ENCODE data around the gene PHLDA3. TPM values are rescaled to one million over a fixed set of nuclear protein-coding genes. Genes with fewer than 3 reads are reported as not detected.

The PHLDA3 gene
- total and polyA plus RNA-seq, 2 of the 4 experiments (the other 2 are of a cell fraction): 41.6 to 102 TPM

DNA sequence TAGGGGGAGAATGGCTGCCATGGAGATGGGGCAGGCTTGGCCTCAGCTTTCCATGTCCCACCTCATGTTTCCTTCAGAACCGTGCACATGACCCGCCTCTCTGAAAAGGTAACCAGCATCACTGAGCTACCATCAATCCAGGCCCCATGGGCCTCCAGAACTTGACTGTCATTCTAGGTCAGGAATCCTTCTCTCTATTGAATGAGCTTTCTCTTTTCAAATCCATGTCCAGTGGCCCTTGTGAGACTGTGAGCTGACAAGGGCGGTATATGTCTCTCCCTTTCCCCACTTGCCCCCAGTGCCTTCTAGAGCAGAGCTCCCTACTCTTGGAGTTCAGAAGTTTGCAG lies 33.5 kb upstream of the PHLDA3 start:
- TF ChIP-seq CEBPB (IDR thresholded peaks at IDR 0.05; ENCODE audit: low read depth, low read length) (no peak), RFX5 (IDR thresholded peaks at IDR 0.05; ENCODE audit: low read depth, low read length) (no peak), FOS (IDR thresholded peaks at IDR 0.05; ENCODE audit: low read depth, low read length) (no peak), BHLHE40 (IDR thresholded peaks at IDR 0.05; ENCODE audit: low read depth, low read length) (no peak), ELK1 (IDR thresholded peaks at IDR 0.05; ENCODE audit: borderline replicate concordance, low read depth, low read length) (no peak), RCOR1 (IDR thresholded peaks at IDR 0.05; ENCODE audit: insufficient replicate concordance, low read length) (no peak), NFE2L2 (IDR thresholded peaks at IDR 0.05; ENCODE audit: low read depth, low read length) (no peak), MAZ (IDR thresholded peaks at IDR 0.05; ENCODE audit: borderline replicate concordance, low read depth, low read length) (no peak; the same call in 1 of the 2 replicates), CHD1 (IDR thresholded peaks at IDR 0.05; ENCODE audit: low read depth, low read length) (no peak), MAFK (IDR thresholded peaks at IDR 0.05; ENCODE audit: low read depth, low read length) (no peak), SMC3 (IDR thresholded peaks at IDR 0.05; ENCODE audit: low read depth, low read length) (no peak), RAD21 (IDR thresholded peaks at IDR 0.05; ENCODE audit: low read length) (no peak)
- TF ChIP-seq, protein P1, sequence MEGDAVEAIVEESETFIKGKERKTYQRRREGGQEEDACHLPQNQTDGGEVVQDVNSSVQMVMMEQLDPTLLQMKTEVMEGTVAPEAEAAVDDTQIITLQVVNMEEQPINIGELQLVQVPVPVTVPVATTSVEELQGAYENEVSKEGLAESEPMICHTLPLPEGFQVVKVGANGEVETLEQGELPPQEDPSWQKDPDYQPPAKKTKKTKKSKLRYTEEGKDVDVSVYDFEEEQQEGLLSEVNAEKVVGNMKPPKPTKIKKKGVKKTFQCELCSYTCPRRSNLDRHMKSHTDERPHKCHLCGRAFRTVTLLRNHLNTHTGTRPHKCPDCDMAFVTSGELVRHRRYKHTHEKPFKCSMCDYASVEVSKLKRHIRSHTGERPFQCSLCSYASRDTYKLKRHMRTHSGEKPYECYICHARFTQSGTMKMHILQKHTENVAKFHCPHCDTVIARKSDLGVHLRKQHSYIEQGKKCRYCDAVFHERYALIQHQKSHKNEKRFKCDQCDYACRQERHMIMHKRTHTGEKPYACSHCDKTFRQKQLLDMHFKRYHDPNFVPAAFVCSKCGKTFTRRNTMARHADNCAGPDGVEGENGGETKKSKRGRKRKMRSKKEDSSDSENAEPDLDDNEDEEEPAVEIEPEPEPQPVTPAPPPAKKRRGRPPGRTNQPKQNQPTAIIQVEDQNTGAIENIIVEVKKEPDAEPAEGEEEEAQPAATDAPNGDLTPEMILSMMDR (conservative IDR thresholded peaks at IDR 0.05; ENCODE audit: low read depth, low read length): no peak
- TF ChIP-seq, protein P2, sequence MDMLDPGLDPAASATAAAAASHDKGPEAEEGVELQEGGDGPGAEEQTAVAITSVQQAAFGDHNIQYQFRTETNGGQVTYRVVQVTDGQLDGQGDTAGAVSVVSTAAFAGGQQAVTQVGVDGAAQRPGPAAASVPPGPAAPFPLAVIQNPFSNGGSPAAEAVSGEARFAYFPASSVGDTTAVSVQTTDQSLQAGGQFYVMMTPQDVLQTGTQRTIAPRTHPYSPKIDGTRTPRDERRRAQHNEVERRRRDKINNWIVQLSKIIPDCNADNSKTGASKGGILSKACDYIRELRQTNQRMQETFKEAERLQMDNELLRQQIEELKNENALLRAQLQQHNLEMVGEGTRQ (IDR thresholded peaks at IDR 0.05; ENCODE audit: low read depth, low read length): no peak
- Histone ChIP-seq H3K9me3 (ENCODE audit: control insufficient read depth, insufficient read depth, low read length) (no peaks in the 10 kb centered on the region), H3K18ac (ENCODE audit: low read depth, low read length) (peak overlapping the region; percentile 86), H2AFZ (replicated peaks; ENCODE audit: low read length, poor library complexity) (no peak overlapping the region), H3K4ac (ENCODE audit: low read depth, low read length) (peak overlapping the region; percentile 97), H3K9ac (ENCODE audit: low read depth, low read length) (peak overlapping the region; percentile 82), H3K4me2 (ENCODE audit: low read depth, low read length) (peak overlapping the region; percentile 19), H3K14ac (replicated peaks; ENCODE audit: low read depth, low read length) (peak overlapping the region; percentile 96), H4K5ac (ENCODE audit: low read depth, low read length) (peak overlapping the region; percentile 58), H3K27me3 (ENCODE audit: control insufficient read depth, insufficient read depth, low read length) (no peaks in the 10 kb centered on the region), H2AK5ac (ENCODE audit: low read depth, low read length) (peak overlapping the region; percentile 88), H4K91ac (ENCODE audit: insufficient read depth, low read depth, low read length) (peak overlapping the region; percentile 84), H3K9me1 (ENCODE audit: insufficient read depth, low read length) (peaks cover 48% of the 10 kb centered on the region), H3K36me3 (ENCODE audit: control insufficient read depth, insufficient read depth, low read length) (peaks cover 39% of the 10 kb centered on the region), H2BK20ac (ENCODE audit: low read depth, low read length) (peak overlapping the region; percentile 73), H4K20me1 (ENCODE audit: insufficient read depth, low read length) (peaks cover 59% of the 10 kb centered on the region), H3K4me3 (ENCODE audit: insufficient read depth, low read depth, low read length) (no peak overlapping the region), H3K4me1 (ENCODE audit: control insufficient read depth, insufficient read depth, low read length) (peaks cover 46% of the 10 kb centered on the region), H3K27ac (ENCODE audit: insufficient read depth, low read length) (peak overlapping the region; percentile 94), H2BK15ac (ENCODE audit: low read depth, low read length) (peak overlapping the region; percentile 62), H4K8ac (ENCODE audit: low read depth in 2 of 2, low read length in 2 of 2) (peak overlapping the region; percentile 48 to 80), H3K56ac (ENCODE audit: extremely low read depth, insufficient read depth, low read length) (peak overlapping the region; percentile 39; the same call in 1 of the 2 replicates), H2BK120ac (ENCODE audit: low read depth, low read length) (peak overlapping the region; percentile 86), H3K23ac (ENCODE audit: low read depth, low read length) (peak overlapping the region; percentile 90), H2BK5ac (ENCODE audit: low read depth, low read length, poor library complexity, severe bottlenecking) (peak overlapping the region; percentile 83), H3K79me1 (ENCODE audit: low read depth in 1 of 2, low read length in 2 of 2) (peaks cover 3 to 55% of the 10 kb centered on the region in 2 experiments; a peak in 2 of 4 replicates), H2AK9ac (replicated peaks; ENCODE audit: low read depth, low read length, poor library complexity) (peak overlapping the region; percentile 6)
- in situ Hi-C loops (cut with MboI; ENCODE audit: low sequenced_read_pairs): no loop called here
- DNase-seq (no peak), ATAC-seq (ENCODE audit: low read depth) (no peak)
- 92% methylated on average over 2 of the region's 3 CpGs; no CpG with 5 or more reads in 1 of the 2 experiments for WGBS, 2 experiments (ENCODE audit: extremely low coverage in 2 of 2, insufficient read length in 1 of 2)
- intact Hi-C loops (cut with micrococcal nuclease): no loop called here
- ChIA-PET POLR2A (ENCODE audit: unreplicated experiment) (interaction anchor here (1.8 to 3.0 kb wide), 2 partner anchors 13 to 41 kb away, joined by 8 read pairs; no protein-coding TSS in a partner anchor), CTCF (interaction anchor here (1.1 to 4.5 kb wide), 3 partner anchors 10 to 28 kb away, joined by 3 to 31 read pairs (median 9); no protein-coding TSS in a partner anchor)
- BruUV-seq (replicated peaks): no TSS peak
- dilution Hi-C loops (cut with HindIII; ENCODE audit: low sequenced_read_pairs, unreplicated experiment): no loop called here
